Skeletal muscle cell (primary cell): ENCODE data around the gene LILRB4.
"Not testable (repeated sequence)": the region's sequence is repeated elsewhere in the genome, so short reads cannot be mapped to it uniquely, and the experiment has no call there.

Experiments
- DNase-seq: peaks from one replicate; pipeline ENCODE4 v3.0.0-alpha.2; 2010; ENCODE audit warnings: low read depth
- H3K4me3 ChIP-seq: 2 replicates; pipeline ENCODE4 v1.5.1; 2011; ENCODE audit warnings: low read depth, mild to moderate bottlenecking, control low read depth, low read length, moderate library complexity

Gene LILRB4

GRCh38 chr19:54646331-54646841, 16.4 kb upstream of the LILRB4 start:
- no peak overlapping the region for H3K4me3 ChIP-seq

GRCh38 chr19:54648129-54648528, 14.7 kb upstream of the LILRB4 start:
- no peak overlapping the region for H3K4me3 ChIP-seq
- no peak for DNase-seq

More at GRCh38 chr19:54646331-54646841, 16.4 kb upstream of the LILRB4 start:
- no peak for DNase-seq

DNA sequence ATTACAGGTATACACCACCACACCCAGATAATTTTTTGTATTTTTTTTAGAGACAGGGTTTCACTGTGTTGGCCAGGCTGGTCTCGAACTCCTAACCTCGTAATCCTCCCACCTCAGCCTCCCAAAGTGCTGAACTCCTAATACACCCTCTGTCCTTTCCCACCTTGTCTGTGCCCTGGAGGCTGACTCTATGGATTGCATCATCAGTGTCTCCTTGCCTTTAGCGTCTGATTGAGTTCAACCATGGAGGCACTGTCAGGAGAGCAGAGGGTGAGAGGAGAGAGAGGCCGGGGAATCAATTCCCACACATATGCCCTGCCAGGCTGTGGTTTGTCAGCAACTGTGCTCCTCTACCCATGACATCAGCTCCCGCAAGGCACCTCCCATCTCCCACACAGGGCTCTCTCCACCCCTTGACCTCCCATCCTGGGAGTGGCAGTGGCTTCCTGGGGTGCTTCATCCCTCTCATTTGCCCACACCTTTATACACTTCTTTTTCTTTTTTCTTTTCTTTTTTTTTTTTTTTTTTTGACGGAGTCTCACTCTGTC, 12.6 kb upstream of the LILRB4 start:
- H3K4me3 ChIP-seq, result no peak overlapping the region
- no peak for DNase-seq

- H3K4me3 ChIP-seq, result no peak overlapping the region
- DNase-seq, result no peak
These were observed 9.5 kb upstream of the LILRB4 start for GRCh38 chr19:54653181-54653809.

- no peak for DNase-seq
- H3K4me3 ChIP-seq, result no peak overlapping the region
These were observed 8.1 kb upstream of the LILRB4 start for GRCh38 chr19:54654447-54655321.

GRCh38 chr19:54659300-54659699, 3.5 kb upstream of the LILRB4 start:
- no peak overlapping the region for H3K4me3 ChIP-seq
- DNase-seq, result no peak

DNA sequence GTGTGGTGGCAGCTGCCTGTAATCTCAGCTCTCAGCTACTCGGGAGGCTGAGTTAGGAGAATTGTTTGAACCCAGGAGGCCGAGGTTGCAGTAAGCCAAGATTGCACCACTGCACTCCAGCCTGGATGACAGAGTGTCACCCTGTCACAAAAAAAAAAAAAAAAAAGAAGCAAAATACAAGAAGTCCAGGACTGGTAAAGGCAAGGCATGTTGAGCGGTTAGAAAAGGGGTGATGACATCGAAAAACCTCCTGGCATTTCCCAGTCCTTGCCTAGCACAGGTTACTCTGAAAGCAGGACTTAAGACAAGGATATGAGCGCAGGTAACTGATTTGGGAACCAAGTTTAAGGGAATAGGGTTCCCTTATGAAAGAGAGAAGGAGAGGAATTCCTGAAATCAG, 2.5 kb upstream of the LILRB4 start:
- DNase-seq, result no peak
- H3K4me3 ChIP-seq, result no peak overlapping the region

- no peak for DNase-seq
- no peak overlapping the region for H3K4me3 ChIP-seq
These were observed 1.8 kb upstream of the LILRB4 start for GRCh38 chr19:54660964-54661363.

- no peak for DNase-seq
- no peak overlapping the region for H3K4me3 ChIP-seq
These were observed 821 bp upstream of the LILRB4 start for GRCh38 chr19:54661846-54662481.

DNA sequence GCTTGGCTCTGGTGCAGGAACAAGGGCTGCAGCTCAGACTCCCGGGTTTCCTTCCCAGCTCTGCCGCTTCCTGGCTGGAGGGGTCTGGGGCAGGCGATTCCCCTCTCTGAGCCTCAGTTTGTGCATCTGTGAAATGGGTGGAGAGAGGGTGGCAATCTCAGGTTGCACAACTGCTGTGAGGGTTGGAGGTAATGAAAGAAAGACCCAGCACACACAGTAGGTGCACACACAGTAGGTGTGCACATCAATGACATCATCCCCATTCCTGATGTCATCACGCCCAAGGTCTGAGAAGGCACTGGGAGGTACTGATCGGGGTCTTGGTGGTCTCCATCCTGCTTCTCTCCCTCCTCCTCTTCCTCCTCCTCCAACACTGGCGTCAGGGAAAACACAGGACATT, 2.7 kb downstream of the LILRB4 start:
- H3K4me3 ChIP-seq, result no peak overlapping the region
- no peak for DNase-seq

GRCh38 chr19:54667217-54667616, 4.4 kb downstream of the LILRB4 start:
- H3K4me3 ChIP-seq, result no peak overlapping the region
- DNase-seq, result no peak

DNA sequence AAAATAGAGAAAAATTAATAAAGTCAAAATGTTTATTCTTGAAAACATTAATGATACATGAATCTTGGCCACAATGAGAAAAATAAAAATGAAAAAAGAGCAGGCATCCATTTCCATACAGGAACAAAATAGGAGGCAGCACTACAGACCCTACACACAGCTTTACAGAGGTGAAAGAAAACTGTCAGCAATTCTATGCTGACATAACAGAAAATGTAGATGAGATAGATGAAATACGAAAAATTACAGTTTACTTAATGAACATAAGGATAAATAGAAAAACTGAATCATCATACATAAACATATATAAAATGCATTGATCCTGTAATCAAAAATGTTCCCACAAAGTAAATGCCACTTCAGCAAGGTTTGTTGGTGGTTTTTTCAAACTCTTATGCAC, 5.6 kb downstream of the LILRB4 start:
- H3K4me3 ChIP-seq, result no peak overlapping the region
- DNase-seq, result no peak

DNA sequence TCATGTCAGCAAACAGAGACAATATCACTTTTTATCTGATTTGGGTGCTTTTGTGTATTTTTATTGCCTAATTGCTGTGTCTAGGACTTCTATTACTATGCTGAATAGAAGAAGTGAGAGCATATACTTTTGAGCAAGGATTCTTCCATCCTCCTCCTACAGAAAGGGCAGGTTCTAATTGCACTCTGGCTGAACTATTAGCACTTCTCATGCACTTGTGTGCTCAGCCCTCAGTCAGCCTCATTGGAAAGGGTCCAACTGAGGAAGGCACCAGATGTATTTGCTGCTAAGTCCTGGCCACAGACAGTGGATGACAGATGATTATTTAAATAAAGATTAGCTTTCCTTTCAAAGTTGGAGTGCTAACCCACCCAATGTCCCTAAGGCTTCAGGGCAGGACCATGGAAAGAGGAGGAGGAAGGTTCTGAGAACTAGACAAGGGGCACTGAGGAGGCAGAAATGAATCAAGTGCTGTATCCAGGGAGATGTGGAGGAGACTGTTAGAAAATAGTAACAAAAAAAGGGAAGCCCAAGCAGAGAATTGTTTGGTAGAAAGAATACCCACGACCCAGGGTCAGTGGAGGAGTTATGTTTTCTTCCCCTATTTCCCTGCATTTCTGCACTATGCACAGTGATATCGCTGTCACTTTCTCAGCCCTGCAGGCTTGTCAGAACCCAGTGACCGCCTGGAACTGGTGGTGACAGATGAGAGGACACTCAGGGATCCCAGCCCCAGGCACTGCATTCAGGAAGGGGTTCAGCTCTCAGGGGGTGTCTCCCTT, 8.0 kb downstream of the LILRB4 start:
- no peak overlapping the region for H3K4me3 ChIP-seq
- DNase-seq, result no peak

GRCh38 chr19:54673222-54673621, 10.4 kb downstream of the LILRB4 start:
- H3K4me3 ChIP-seq, result no peak overlapping the region
- no peak for DNase-seq

DNA sequence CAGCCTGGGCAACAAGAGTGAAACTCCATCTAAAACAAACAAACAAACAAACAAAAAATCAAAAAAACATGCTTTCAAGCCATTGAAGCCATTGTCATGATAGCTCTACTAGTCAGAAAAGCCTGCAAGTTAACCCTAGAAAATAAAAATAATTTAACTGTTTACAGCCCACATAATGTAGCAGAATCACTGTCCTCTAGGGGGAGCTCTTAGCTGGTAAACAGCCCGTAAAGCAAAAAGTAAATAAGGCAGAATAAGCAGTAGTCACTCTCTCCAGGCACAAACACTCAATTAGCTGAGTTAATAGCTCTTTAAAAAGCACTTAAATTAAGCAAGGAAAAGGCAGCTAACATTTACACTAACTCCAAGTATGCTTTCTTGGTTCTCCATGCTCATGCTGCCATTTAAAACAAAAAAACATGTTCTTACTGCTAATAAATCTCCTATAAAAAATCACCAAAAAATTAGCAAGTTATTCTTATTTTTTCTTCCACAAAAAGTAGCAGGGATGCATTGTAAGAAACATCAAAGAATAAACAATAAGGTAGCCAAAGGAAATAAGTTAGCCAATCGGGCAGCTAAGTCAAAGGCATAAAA, 11.3 kb downstream of the LILRB4 start:
- DNase-seq, result no peak
- H3K4me3 ChIP-seq, result no peak overlapping the region

DNA sequence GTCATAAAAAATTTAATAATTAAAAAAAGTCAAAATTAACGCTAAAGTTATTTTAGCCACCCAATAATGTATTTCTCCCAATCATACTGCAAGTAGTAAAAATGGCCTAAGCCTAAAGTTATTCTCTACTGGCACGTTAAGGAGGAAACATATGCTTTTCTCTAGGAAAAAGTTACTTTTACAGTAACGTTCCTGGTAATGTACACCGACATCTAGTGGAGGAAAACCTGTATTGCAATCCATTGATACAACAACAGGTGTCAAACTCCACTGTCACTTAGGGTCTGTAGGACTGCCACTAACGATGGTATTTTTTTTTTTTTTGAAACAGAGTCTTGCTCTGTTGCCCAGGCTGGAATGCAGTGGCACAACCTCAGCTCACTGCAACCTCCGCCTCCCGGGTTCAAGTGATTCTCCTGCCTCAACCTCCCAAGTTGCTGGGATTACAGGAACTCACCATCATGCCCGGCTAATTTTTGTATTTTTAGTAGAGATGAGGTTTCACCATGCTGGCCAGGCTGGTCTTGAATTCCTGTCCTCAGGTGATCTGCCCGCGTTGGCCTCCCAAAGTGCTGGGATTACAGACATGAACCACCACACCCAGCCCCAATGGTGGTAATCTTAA, 13.5 kb downstream of the LILRB4 start:
- not testable (repeated sequence) for DNase-seq, H3K4me3 ChIP-seq

DNA sequence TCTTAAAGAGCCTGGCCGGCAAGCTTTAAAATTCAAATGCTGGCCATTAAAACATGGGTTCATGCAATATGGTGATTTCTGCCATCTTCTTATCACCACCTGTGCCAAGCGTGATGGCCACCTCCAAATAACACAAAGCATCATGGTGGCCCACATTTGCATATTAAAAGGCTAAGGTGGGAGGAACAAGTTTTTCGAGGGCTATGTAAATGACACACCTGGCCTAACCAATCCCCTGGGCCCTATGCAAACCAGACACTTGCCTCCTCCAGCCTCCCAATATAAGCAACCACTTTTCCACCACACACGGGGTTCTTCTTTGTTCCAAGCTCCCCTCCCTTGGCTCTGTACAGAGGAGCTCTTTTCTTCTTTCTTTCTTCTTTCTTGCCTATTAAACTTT, 14.4 kb downstream of the LILRB4 start:
- DNase-seq, result no peak
- no peak overlapping the region for H3K4me3 ChIP-seq

GRCh38 chr19:54681596-54681995, 18.8 kb downstream of the LILRB4 start:
- DNase-seq, H3K4me3 ChIP-seq: not testable (repeated sequence)
